Transverse colon (tissue), 4 donors: ENCODE measurements around the gene RHOBTB3.

Experiments used
- POLR2AphosphoS5 ChIP-seq, 3 donors: sonication (generic); formaldehyde crosslinking; IDR thresholded peaks; one replicate each; pipeline ENCODE4 v1.6.1; 2016; ENCODE audit warnings: antibody characterized with exemption in 3 of 3
- TF ChIP-seq, protein P1 (sequence below), 5 experiments: fragments of 200-600 bp in 3 of 5; fragments of 450-650 bp in 2 of 5; sonication (generic) in 3 of 5; IDR thresholded peaks; 1 replicate in 2 of 5; 2 replicates in 3 of 5; pipeline ENCODE4 v1.5.1; 2016 to 2017; ENCODE audit warnings: antibody characterized with exemption in 5 of 5, inconsistent platforms in 3 of 5, mild to moderate bottlenecking in 2 of 5, moderate library complexity in 1 of 5

DNA sequence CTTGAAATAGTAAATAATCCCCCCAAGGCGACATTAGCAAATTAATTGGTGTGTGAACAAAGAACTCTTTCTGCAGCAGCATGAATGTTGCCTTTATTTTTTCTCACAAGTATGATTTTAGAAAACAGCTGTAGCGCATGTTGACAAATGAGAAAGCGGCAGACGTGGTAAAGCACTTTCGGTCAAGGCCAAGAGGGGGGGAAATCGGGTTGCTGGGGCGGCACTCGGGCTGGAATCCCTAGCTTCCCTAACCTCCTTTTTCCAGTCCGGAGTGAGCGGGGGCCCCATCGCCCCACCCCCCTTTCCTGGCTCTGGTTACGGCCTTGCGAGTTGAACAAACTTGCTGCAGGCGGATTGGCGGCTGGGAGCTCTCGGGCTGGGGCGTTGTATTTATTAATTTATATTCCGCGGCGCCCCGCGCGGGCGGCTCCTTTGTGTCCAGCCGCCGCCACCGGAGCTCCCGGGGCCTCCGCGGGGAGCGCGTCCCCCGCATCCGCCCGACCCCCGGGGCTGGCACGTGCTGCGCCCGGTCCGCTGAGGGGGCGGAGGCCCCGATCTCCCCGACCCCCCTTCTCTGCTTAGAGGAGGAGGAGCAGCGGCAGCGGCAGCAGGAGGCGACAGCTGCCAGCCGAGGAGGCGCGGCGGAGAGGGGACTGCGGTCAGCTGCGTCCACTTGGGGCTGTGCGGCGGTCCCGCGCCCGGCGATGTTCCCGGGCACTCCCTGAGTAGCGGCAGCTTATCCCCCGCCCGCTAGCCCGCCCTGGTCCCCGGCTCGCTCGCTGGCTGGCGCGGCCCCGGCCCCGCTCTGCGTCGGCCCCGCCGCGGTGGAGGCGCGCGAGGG is at the start of gene RHOBTB3:
- TF ChIP-seq, protein P1, sequence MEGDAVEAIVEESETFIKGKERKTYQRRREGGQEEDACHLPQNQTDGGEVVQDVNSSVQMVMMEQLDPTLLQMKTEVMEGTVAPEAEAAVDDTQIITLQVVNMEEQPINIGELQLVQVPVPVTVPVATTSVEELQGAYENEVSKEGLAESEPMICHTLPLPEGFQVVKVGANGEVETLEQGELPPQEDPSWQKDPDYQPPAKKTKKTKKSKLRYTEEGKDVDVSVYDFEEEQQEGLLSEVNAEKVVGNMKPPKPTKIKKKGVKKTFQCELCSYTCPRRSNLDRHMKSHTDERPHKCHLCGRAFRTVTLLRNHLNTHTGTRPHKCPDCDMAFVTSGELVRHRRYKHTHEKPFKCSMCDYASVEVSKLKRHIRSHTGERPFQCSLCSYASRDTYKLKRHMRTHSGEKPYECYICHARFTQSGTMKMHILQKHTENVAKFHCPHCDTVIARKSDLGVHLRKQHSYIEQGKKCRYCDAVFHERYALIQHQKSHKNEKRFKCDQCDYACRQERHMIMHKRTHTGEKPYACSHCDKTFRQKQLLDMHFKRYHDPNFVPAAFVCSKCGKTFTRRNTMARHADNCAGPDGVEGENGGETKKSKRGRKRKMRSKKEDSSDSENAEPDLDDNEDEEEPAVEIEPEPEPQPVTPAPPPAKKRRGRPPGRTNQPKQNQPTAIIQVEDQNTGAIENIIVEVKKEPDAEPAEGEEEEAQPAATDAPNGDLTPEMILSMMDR (IDR thresholded peaks at IDR 0.05) = peak in 1 of 5 experiments; percentile 9
- TF ChIP-seq POLR2AphosphoS5 (IDR thresholded peaks at IDR 0.05) = peak; percentile 72 to 89 (median 85)
